ENCODE data around the gene MAFF.
A peak's percentile ranks its signal among the peaks of the same experiment; 100 is the strongest.

MAFF gene

GRCh38 chr22:38250643-38251340 lies 49.0 kb downstream of the MAFF start:
- no peak for DNase-seq

- no peak for DNase-seq
These were observed 49.5 kb downstream of the MAFF start for GRCh38 chr22:38251341-38251692.

GRCh38 chr22:38255697-38256096 lies 53.9 kb downstream of the MAFF start:
- DNase-seq, result no peak

GRCh38 chr22:38257181-38257580 lies 55.4 kb downstream of the MAFF start:
- no peak for DNase-seq

- peak; percentile 15 for DNase-seq
These were observed 56.0 kb downstream of the MAFF start for GRCh38 chr22:38257650-38258250.

- no peak for DNase-seq
These were observed 57.1 kb downstream of the MAFF start for GRCh38 chr22:38258895-38259294.

GRCh38 chr22:38259370-38259769 lies 57.6 kb downstream of the MAFF start:
- no peak for DNase-seq

- DNase-seq, result no peak
These were observed 59.2 kb downstream of the MAFF start for GRCh38 chr22:38260761-38261681.

- no peak for DNase-seq
These were observed 60.4 kb downstream of the MAFF start for GRCh38 chr22:38262051-38262795.

GRCh38 chr22:38264322-38264843 lies 62.6 kb downstream of the MAFF start:
- DNase-seq, result no peak

All from NCI-H187 treated with DMSO at 0.1 percent for 48 hours (cell line).